ENCODE data around the gene PI4KA. TPM values are rescaled to one million over a fixed set of nuclear protein-coding genes. Genes with fewer than 3 reads are reported as not detected.

The PI4KA gene
- total RNA-seq, 1 experiment from 2014 or later: 54.3 TPM

- no peak for ATAC-seq
- CTCF ChIA-PET: interaction anchor here (0.6 kb wide), 1 partner anchor 84 kb away, joined by 13 read pairs; no protein-coding TSS in a partner anchor
- no peaks in the 10 kb centered on the region for H3K9me3 ChIP-seq (ENCODE audit: control insufficient read depth, insufficient read depth, low read depth, low read length)
- TF ChIP-seq CTCF (IDR thresholded peaks at IDR 0.05) (no peak), TCF7L2 (IDR thresholded peaks at IDR 0.05; ENCODE audit: low read depth, low read length) (no peak), POLR2AphosphoS5 (IDR thresholded peaks at IDR 0.05; ENCODE audit: low read depth, low read length) (no peak), REST (IDR thresholded peaks at IDR 0.05; ENCODE audit: insufficient read depth in 1 of 2, low read depth in 2 of 2, low read length in 1 of 2) (no peak), SIN3A (IDR thresholded peaks at IDR 0.05; ENCODE audit: borderline replicate concordance, insufficient read depth, low read depth, low read length) (no peak)
- no peaks in the 10 kb centered on the region for H3K36me3 ChIP-seq (ENCODE audit: control insufficient read depth, insufficient read depth, low read length)
- POLR2A ChIA-PET: no interaction called here
- BruUV-seq (replicated peaks): no TSS peak
- no peaks in the 10 kb centered on the region; the same call in 1 of the 2 replicates for H3K27me3 ChIP-seq (ENCODE audit: control insufficient read depth, insufficient read depth, low read length)
- no peak overlapping the region for H3K27ac ChIP-seq (ENCODE audit: low read length)
- intact Hi-C loops (cut with micrococcal nuclease; ENCODE audit: unreplicated experiment): no loop called here
- DNase-seq (ENCODE audit: low read depth, low spot score): no peak
- in situ Hi-C loops (cut with HindIII; ENCODE audit: low pct_unique_long_range_greater_than_20kb, low sequenced_read_pairs): no loop called here
- H3K4me3 ChIP-seq (ENCODE audit: low read depth in 2 of 2, low read length in 2 of 2): no peak overlapping the region
- no peaks in the 10 kb centered on the region for H3K4me1 ChIP-seq (ENCODE audit: control insufficient read depth, insufficient read depth, low read length)
Measured at GRCh38 chr22:20673295-20674195, 185.1 kb downstream of the PI4KA start.

GRCh38 chr22:20672732-20673131, 185.9 kb downstream of the PI4KA start:
- Histone ChIP-seq H3K4me1 (ENCODE audit: control insufficient read depth, insufficient read depth, low read length) (no peaks in the 10 kb centered on the region), H3K9me3 (ENCODE audit: control insufficient read depth, insufficient read depth, low read depth, low read length) (no peaks in the 10 kb centered on the region), H3K4me3 (ENCODE audit: low read depth in 2 of 2, low read length in 2 of 2) (no peak overlapping the region), H3K27ac (ENCODE audit: low read length) (no peak overlapping the region), H3K27me3 (ENCODE audit: control insufficient read depth, insufficient read depth, low read length) (no peaks in the 10 kb centered on the region; the same call in 1 of the 2 replicates), H3K36me3 (ENCODE audit: control insufficient read depth, insufficient read depth, low read length) (no peaks in the 10 kb centered on the region)
- no peak for DNase-seq (ENCODE audit: low read depth, low spot score)
- no TSS peak for BruUV-seq (replicated peaks)
- intact Hi-C loops (cut with micrococcal nuclease; ENCODE audit: unreplicated experiment): no loop called here
- in situ Hi-C loops (cut with HindIII; ENCODE audit: low pct_unique_long_range_greater_than_20kb, low sequenced_read_pairs): no loop called here
- no peak for ATAC-seq
- CTCF ChIA-PET: no interaction called here
- POLR2A ChIA-PET: no interaction called here
- TF ChIP-seq POLR2AphosphoS5 (IDR thresholded peaks at IDR 0.05; ENCODE audit: low read depth, low read length) (no peak), REST (IDR thresholded peaks at IDR 0.05; ENCODE audit: insufficient read depth in 1 of 2, low read depth in 2 of 2, low read length in 1 of 2) (no peak)
